SH-SY5Y (cell line): ENCODE results near the gene CRYBG1.

ENCODE experiments used
- GATA2 ChIP-seq: IDR thresholded peaks from 2 replicates; pipeline ENCODE4 v1.6.1; 2011; ENCODE audit warnings: mild to moderate bottlenecking, low read depth, low read length
- GATA3 ChIP-seq: IDR thresholded peaks from 2 replicates; pipeline ENCODE4 v1.6.1; 2011; ENCODE audit warnings: low read depth, mild to moderate bottlenecking, low read length, moderate library complexity

GRCh38 chr6:106385530-106385929 lies 25.0 kb downstream of the CRYBG1 start:
- TF ChIP-seq GATA3 (no peak), GATA2 (no peak)
